Measurements from ENCODE around the gene C3orf18.

Gene C3orf18

DNA sequence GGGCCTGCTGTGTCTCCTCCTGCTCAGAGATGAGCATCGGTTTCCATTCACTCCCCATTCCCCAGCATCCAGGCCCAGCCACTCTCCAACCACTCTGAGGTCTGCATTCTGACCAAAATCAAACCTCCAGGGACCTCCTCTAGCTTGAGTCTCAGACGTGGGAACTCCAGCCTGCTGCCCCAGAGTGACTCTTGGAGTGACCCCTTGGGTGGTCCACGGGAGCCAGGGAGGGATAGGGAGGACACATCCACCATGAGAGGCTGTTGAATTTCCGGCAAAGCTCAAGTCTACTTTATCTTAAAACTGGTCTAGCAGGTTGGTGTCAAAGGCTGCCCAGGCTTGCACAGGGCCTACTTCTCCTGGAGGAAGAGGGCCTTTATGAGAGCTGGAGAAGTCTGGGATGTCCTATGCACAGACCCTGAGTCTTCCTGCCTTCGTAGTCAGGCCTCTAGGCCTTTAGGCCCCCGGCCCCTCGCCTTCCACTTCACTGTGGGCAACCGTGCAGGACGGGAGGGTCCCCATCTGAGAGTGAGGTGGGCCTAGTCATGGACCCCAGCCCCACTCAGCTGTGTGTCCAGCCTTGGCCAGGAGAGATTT, 35.1 kb upstream of the C3orf18 start:
- no peaks in the 10 kb centered on the region for H3K36me3 ChIP-seq (replicated peaks; ENCODE audit: low read depth, low read length)
- TF ChIP-seq CTCF (IDR thresholded peaks at IDR 0.05; ENCODE audit: low read depth, low read length) (no peak), EZH2phosphoT487 (IDR thresholded peaks at IDR 0.05; ENCODE audit: low read depth) (no peak)
- no peaks in the 10 kb centered on the region for H3K79me2 ChIP-seq (ENCODE audit: low read length)
- no peak overlapping the region for H3K9ac ChIP-seq (ENCODE audit: low read length)
- peaks cover 42% of the 10 kb centered on the region for H3K4me1 ChIP-seq (ENCODE audit: low read length)
- H3K9me3 ChIP-seq (ENCODE audit: insufficient read depth, low read length) = no peaks in the 10 kb centered on the region
- no peak overlapping the region for H3K4me3 ChIP-seq (ENCODE audit: low read length)
- H2AFZ ChIP-seq (ENCODE audit: low read depth, low read length) = no peak overlapping the region
- H3K4me2 ChIP-seq (ENCODE audit: low read length) = no peak overlapping the region
- no peaks in the 10 kb centered on the region for H3K27me3 ChIP-seq (ENCODE audit: low read depth, low read length)
- H3K27ac ChIP-seq (ENCODE audit: low read length) = no peak overlapping the region
- H4K20me1 ChIP-seq (ENCODE audit: insufficient read depth, low read length) = no peaks in the 10 kb centered on the region

DNA sequence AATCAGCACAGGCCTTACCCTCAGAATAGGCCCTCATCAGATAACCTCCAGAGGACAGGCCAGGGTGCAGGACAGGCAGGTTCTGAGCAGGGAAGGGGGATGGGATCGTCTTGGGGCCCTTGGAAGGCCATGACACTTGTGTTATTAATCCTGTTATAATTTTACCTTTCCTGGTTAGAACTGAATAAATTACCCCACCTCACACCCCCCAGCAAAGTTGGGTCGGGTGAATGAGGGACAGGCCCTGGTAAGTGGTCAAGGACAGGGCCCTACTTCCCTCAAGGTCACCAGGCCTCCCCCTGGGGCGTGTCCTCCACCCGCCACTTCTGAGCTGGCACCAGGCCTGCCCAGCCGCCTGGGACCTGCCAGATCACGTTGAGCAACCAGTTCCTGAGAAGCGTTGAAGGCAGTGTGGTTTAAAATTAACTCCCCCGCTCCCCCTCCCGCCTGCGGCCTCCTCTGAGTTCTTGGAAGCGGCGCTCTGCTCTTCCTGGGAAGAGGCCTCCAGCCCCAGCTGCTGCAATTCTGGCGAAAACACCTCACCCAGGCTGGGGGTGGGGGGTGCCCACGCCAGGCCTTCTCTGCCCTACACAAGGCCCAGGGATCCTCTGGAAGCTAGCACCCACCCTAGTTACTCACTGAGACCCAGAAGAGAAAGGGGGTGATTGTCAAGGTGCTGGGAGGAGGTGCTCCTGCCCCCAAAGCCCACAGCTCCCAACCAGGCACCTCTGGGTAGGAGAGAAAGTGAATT, 33.5 kb upstream of the C3orf18 start:
- Histone ChIP-seq H4K20me1 (ENCODE audit: insufficient read depth, low read length) (no peaks in the 10 kb centered on the region), H3K36me3 (replicated peaks; ENCODE audit: low read depth, low read length) (no peaks in the 10 kb centered on the region), H3K9ac (ENCODE audit: low read length) (peak overlapping the region; percentile 40), H3K27me3 (ENCODE audit: low read depth, low read length) (no peaks in the 10 kb centered on the region), H3K4me1 (ENCODE audit: low read length) (peaks cover 41% of the 10 kb centered on the region), H3K27ac (ENCODE audit: low read length) (peak overlapping the region; percentile 36), H3K4me3 (ENCODE audit: low read length) (peak overlapping the region; percentile 2; the same call in 1 of the 2 replicates), H3K79me2 (ENCODE audit: low read length) (no peaks in the 10 kb centered on the region), H3K4me2 (ENCODE audit: low read length) (peak overlapping the region; percentile 36), H3K9me3 (ENCODE audit: insufficient read depth, low read length) (no peaks in the 10 kb centered on the region), H2AFZ (ENCODE audit: low read depth, low read length) (peak overlapping the region; percentile 63)
- TF ChIP-seq EZH2phosphoT487 (IDR thresholded peaks at IDR 0.05; ENCODE audit: low read depth) (no peak), CTCF (IDR thresholded peaks at IDR 0.05; ENCODE audit: low read depth, low read length) (no peak)

GRCh38 chr3:50600141-50600753, 32.7 kb upstream of the C3orf18 start:
- no peaks in the 10 kb centered on the region for H3K79me2 ChIP-seq (ENCODE audit: low read length)
- H4K20me1 ChIP-seq (ENCODE audit: insufficient read depth, low read length) = no peaks in the 10 kb centered on the region
- no peak overlapping the region for H3K4me3 ChIP-seq (ENCODE audit: low read length)
- no peaks in the 10 kb centered on the region for H3K27me3 ChIP-seq (ENCODE audit: low read depth, low read length)
- peak overlapping the region; percentile 36 for H3K4me2 ChIP-seq (ENCODE audit: low read length)
- peak overlapping the region; percentile 63; the same call in 1 of the 2 replicates for H2AFZ ChIP-seq (ENCODE audit: low read depth, low read length)
- no peaks in the 10 kb centered on the region for H3K9me3 ChIP-seq (ENCODE audit: insufficient read depth, low read length)
- no peak for TF ChIP-seq CTCF (IDR thresholded peaks at IDR 0.05; ENCODE audit: low read depth, low read length)
- no peak for TF ChIP-seq EZH2phosphoT487 (IDR thresholded peaks at IDR 0.05; ENCODE audit: low read depth)
- peak overlapping the region; percentile 31 for H3K27ac ChIP-seq (ENCODE audit: low read length)
- peak overlapping the region; percentile 40; the same call in 1 of the 2 replicates for H3K9ac ChIP-seq (ENCODE audit: low read length)
- peaks cover 33% of the 10 kb centered on the region for H3K4me1 ChIP-seq (ENCODE audit: low read length)
- H3K36me3 ChIP-seq (replicated peaks; ENCODE audit: low read depth, low read length) = no peaks in the 10 kb centered on the region

- Histone ChIP-seq H3K9me3 (ENCODE audit: insufficient read depth, low read length) (no peaks in the 10 kb centered on the region), H3K4me1 (ENCODE audit: low read length) (peaks cover 28% of the 10 kb centered on the region), H3K4me2 (ENCODE audit: low read length) (no peak overlapping the region), H3K9ac (ENCODE audit: low read length) (no peak overlapping the region), H3K27ac (ENCODE audit: low read length) (no peak overlapping the region), H2AFZ (ENCODE audit: low read depth, low read length) (no peak overlapping the region), H3K27me3 (ENCODE audit: low read depth, low read length) (no peaks in the 10 kb centered on the region), H3K36me3 (replicated peaks; ENCODE audit: low read depth, low read length) (no peaks in the 10 kb centered on the region), H3K79me2 (ENCODE audit: low read length) (no peaks in the 10 kb centered on the region), H4K20me1 (ENCODE audit: insufficient read depth, low read length) (no peaks in the 10 kb centered on the region), H3K4me3 (ENCODE audit: low read length) (no peak overlapping the region)
- TF ChIP-seq EZH2phosphoT487 (IDR thresholded peaks at IDR 0.05; ENCODE audit: low read depth) (no peak), CTCF (IDR thresholded peaks at IDR 0.05; ENCODE audit: low read depth, low read length) (no peak)
Observed at GRCh38 chr3:50599716-50600118, 32.2 kb upstream of the C3orf18 start.
